Measurements from ENCODE around the gene VAV3.

The VAV3 gene

DNA sequence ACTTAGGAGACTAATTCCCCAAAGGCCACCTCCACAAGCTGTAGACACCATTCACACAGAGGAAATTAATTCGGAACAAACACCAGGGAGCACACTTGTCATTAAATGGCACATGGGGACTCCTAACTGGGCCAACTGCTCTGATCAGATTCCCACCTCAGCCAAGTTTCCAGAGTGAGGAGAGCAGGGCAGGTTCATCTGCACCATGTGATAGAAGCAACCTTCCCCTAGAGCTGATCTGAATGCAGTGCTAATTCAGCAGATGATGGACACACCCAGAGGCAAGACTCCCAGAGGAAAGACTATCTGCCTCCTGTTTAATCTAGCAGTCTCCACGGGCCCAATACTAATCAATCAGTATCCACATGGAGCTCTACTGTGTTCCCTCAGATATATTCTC, 147.0 kb downstream of the VAV3 start:
- TF ChIP-seq, protein P1, sequence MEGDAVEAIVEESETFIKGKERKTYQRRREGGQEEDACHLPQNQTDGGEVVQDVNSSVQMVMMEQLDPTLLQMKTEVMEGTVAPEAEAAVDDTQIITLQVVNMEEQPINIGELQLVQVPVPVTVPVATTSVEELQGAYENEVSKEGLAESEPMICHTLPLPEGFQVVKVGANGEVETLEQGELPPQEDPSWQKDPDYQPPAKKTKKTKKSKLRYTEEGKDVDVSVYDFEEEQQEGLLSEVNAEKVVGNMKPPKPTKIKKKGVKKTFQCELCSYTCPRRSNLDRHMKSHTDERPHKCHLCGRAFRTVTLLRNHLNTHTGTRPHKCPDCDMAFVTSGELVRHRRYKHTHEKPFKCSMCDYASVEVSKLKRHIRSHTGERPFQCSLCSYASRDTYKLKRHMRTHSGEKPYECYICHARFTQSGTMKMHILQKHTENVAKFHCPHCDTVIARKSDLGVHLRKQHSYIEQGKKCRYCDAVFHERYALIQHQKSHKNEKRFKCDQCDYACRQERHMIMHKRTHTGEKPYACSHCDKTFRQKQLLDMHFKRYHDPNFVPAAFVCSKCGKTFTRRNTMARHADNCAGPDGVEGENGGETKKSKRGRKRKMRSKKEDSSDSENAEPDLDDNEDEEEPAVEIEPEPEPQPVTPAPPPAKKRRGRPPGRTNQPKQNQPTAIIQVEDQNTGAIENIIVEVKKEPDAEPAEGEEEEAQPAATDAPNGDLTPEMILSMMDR (IDR thresholded peaks at IDR 0.05; ENCODE audit: borderline replicate concordance, control extremely low read depth, extremely low read depth, insufficient read depth, missing control alignments): no peak
- DNase-seq (ENCODE audit: low spot score): no peak
- in situ Hi-C loops (cut with MboI; ENCODE audit: low sequenced_read_pairs, unreplicated experiment): no loop called here

DNA sequence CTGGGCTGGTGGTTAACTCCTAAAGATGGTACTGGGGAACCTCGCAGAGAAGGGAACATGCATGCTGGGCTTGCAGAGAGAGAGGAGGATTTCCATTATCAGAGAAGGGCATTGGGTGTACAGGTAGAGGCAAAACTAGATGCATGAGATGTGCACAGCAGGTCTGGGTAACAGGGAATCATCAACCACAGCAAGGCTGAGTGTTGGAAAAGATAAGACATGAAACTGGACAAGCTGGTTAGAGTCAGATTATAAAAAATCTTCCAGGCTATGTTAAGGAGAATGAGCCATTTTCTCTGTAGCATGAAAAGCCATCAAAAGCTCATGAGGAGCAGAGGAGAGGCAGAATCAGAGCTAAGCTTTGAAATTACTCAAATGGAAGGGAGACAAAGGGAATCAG, 147.8 kb downstream of the VAV3 start:
- no peak for DNase-seq (ENCODE audit: low spot score)
- TF ChIP-seq, protein P1 (IDR thresholded peaks at IDR 0.05; ENCODE audit: borderline replicate concordance, control extremely low read depth, extremely low read depth, insufficient read depth, missing control alignments): no peak
- in situ Hi-C loops (cut with MboI; ENCODE audit: low sequenced_read_pairs, unreplicated experiment): no loop called here

DNA sequence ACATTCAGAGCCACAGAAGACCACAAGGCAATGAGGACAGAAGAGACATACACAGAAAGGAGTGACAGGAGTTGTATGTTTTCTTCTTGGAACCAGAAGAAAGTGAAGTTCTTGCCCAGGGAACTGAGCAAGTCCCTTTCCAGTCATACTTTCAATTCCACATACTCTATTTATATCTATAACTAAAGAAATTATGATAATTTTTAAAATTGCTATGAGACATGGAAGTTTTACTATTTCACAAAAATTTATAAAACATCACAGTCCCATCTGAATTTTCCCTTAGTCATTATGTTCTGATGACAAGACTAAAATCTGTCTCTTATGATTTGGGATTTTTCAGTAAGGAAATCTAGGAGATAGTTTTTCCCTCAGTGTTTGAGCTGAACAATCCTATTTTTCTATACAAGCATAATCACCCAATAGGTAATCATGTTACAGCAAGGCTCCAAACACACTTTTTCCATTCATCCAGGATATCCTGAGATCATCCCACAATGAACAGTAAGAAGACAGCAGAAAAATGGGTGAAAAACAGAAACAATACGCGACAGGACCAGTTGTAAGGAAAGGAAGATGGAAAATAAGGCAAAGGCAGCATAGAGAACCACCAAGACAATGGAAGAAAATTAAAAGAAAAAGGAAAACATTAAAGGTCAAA, 154.6 kb downstream of the VAV3 start:
- in situ Hi-C loops (cut with MboI; ENCODE audit: low sequenced_read_pairs, unreplicated experiment): no loop called here

DNA sequence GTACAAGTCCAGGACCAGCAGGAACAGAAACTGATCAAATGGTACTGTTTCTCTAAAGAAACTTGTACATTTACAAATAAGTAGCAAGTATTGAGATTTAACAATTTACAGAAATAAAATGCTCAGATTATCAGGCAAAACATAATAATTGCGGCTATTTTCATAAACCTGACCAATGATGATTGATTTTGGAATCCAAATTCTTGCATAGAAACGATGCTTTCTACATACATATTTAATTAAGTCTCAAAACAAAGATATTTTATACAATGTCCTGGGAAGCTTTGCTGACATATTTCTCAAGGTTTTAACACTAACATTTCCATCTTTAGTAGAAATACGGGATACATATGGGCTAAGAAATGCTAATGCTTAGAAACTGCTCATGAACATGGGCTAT, 157.1 kb downstream of the VAV3 start:
- no peak for DNase-seq (ENCODE audit: low spot score)
- in situ Hi-C loops (cut with MboI; ENCODE audit: low sequenced_read_pairs, unreplicated experiment): no loop called here
- TF ChIP-seq, protein P1 (IDR thresholded peaks at IDR 0.05; ENCODE audit: borderline replicate concordance, control extremely low read depth, extremely low read depth, insufficient read depth, missing control alignments): no peak

More for the DNA sequence above, 154.6 kb downstream of the VAV3 start:
- DNase-seq (ENCODE audit: low spot score): no peak
- TF ChIP-seq, protein P1 (IDR thresholded peaks at IDR 0.05; ENCODE audit: borderline replicate concordance, control extremely low read depth, extremely low read depth, insufficient read depth, missing control alignments): no peak

DNA sequence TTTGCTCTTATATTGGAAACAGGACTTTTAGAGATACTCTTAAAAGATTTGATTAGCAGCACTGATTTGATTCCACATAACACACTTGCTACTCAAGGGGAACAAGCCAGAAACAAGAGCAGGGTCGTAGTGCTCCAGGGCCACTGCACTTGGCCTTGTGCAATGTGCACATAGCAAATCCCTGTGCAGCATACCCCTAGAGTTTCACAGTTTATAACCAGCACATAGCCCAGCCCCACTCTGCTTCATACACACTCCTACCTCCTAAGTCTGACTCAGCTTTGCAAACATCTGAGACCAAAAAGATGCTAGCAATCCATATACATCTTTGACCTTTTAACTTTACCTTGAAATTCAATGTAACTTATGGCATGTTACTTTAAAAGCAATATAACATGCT, 157.6 kb downstream of the VAV3 start:
- TF ChIP-seq, protein P1 (IDR thresholded peaks at IDR 0.05; ENCODE audit: borderline replicate concordance, control extremely low read depth, extremely low read depth, insufficient read depth, missing control alignments): no peak
- DNase-seq (ENCODE audit: low spot score): no peak
- in situ Hi-C loops (cut with MboI; ENCODE audit: low sequenced_read_pairs, unreplicated experiment): no loop called here

DNA sequence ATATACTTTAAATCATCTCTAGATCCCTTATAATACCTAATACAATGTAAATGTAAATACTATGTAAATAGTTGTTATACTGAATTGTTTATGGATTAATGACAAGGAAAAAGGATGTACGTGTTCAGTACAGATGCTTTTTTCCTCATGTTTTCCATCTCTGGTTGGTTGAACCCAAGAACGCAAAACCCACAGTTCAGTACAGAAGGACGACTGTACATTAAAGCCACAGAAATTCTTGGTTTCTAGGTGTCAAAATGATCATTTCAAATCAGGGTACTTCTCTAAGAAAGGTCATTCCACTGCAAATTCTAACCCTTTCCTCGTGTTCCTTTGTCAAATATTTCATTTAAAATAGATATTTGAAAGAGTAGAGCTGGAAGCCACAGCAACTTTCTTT, 158.1 kb downstream of the VAV3 start:
- TF ChIP-seq, protein P1 (IDR thresholded peaks at IDR 0.05; ENCODE audit: borderline replicate concordance, control extremely low read depth, extremely low read depth, insufficient read depth, missing control alignments): no peak
- in situ Hi-C loops (cut with MboI; ENCODE audit: low sequenced_read_pairs, unreplicated experiment): no loop called here
- no peak for DNase-seq (ENCODE audit: low spot score)

All from GM13976 (cell line).